NCI-H187 treated with DMSO at 0.1 percent for 48 hours (cell line): ENCODE data around the gene EDNRA.

Source experiments
- DNase-seq: peaks from one replicate; lab custom pipeline; 2025; lab: John Stamatoyannopoulos, UW

EDNRA gene

GRCh38 chr4:147542229-147542990, 61.5 kb downstream of the EDNRA start:
- no peak for DNase-seq

- DNase-seq: no peak
Measured at GRCh38 chr4:147543034-147543433, 62.1 kb downstream of the EDNRA start.

GRCh38 chr4:147546349-147546748, 65.5 kb downstream of the EDNRA start:
- no peak for DNase-seq

- no peak for DNase-seq
Measured at GRCh38 chr4:147547314-147548056, 66.6 kb downstream of the EDNRA start.

GRCh38 chr4:147548256-147548655, 67.4 kb downstream of the EDNRA start:
- no peak for DNase-seq

- DNase-seq: no peak
Measured at GRCh38 chr4:147550626-147551246, 69.8 kb downstream of the EDNRA start.

- DNase-seq: no peak
Measured at GRCh38 chr4:147560625-147561024, 79.7 kb downstream of the EDNRA start.

GRCh38 chr4:147566762-147567161, 85.9 kb downstream of the EDNRA start:
- no peak for DNase-seq

GRCh38 chr4:147567276-147567675, 86.4 kb downstream of the EDNRA start:
- DNase-seq: no peak

- no peak for DNase-seq
Measured at GRCh38 chr4:147570616-147571015, 89.7 kb downstream of the EDNRA start.

- DNase-seq: no peak
Measured at GRCh38 chr4:147571036-147571770, 90.3 kb downstream of the EDNRA start.

- DNase-seq: no peak
Measured at GRCh38 chr4:147576084-147576483, 95.2 kb downstream of the EDNRA start.

GRCh38 chr4:147578051-147578476, 97.2 kb downstream of the EDNRA start:
- no peak for DNase-seq

- DNase-seq: no peak
Measured at GRCh38 chr4:147578593-147578992, 97.7 kb downstream of the EDNRA start.

- no peak for DNase-seq
Measured at GRCh38 chr4:147580396-147580795, 99.5 kb downstream of the EDNRA start.

- no peak for DNase-seq
Measured at GRCh38 chr4:147581606-147582350, 100.9 kb downstream of the EDNRA start.

- DNase-seq: no peak
Measured at GRCh38 chr4:147582386-147583060, 101.6 kb downstream of the EDNRA start.

- DNase-seq: no peak
Measured at GRCh38 chr4:147583876-147584275, 103.0 kb downstream of the EDNRA start.

GRCh38 chr4:147586032-147586431, 105.1 kb downstream of the EDNRA start:
- DNase-seq: no peak

- no peak for DNase-seq
Measured at GRCh38 chr4:147586637-147587036, 105.7 kb downstream of the EDNRA start.

GRCh38 chr4:147587041-147587440, 106.1 kb downstream of the EDNRA start:
- no peak for DNase-seq
